B cell (primary cell): ENCODE data around the gene OPA1.

Experiments used
- CTCF ChIP-seq: fragments of 200-600 bp; IDR thresholded peaks from one replicate; pipeline ENCODE4 v1.8.0; 2022; ENCODE audit warnings: antibody characterized with exemption, mild to moderate bottlenecking
- EZH2 ChIP-seq: IDR thresholded peaks from 2 replicates; pipeline ENCODE4 v1.6.1; 2012; ENCODE audit warnings: borderline replicate concordance, low read depth, mild to moderate bottlenecking, moderate library complexity, low read length; ENCODE audit not compliant: insufficient read depth, poor library complexity, severe bottlenecking

GRCh38 chr3:193693774-193694173, 100.8 kb downstream of the OPA1 start:
- TF ChIP-seq CTCF (no peak), EZH2 (no peak)
